GM12878 (cell line): ENCODE measurements around the gene FZD8. TPM values are rescaled to one million over a fixed set of nuclear protein-coding genes. Genes with fewer than 3 reads are reported as not detected.

Experiments used
- ATAC-seq: fragments of 200-7000 bp; cut with Tn5 transposase; 3 replicates; pipeline ENCODE4 v1.9.1; 2020; ENCODE audit warnings: mild to moderate bottlenecking, moderate library complexity
- BruUV-seq: library from RNA; stranded (reverse); fragments of 400-500 nt; replicated peaks from 2 replicates; lab custom pipeline; 2021; lab: Mats Ljungman, UMichigan
- CTCF ChIA-PET: fragments of 300-600 bp; sonication (Branson Sonifier 250); formaldehyde crosslinking; extraction: SDS; loops from one replicate; lab custom pipeline; 2021; ENCODE audit warnings: inconsistent platforms; lab: Yijun Ruan, JAX
- POLR2A ChIA-PET: fragments of 350-600 bp; formaldehyde crosslinking; extraction: SDS; loops from one replicate; lab custom pipeline; 2021; ENCODE audit warnings: inconsistent platforms; lab: Charles Lee
- RAD21 ChIA-PET: fragments of 300-600 bp; sonication (Branson Sonifier 250); formaldehyde crosslinking; loops from one replicate; lab custom pipeline; 2023; ENCODE audit warnings: antibody characterized with exemption; ENCODE audit not compliant: unreplicated experiment; lab: Charles Lee
- SMC1A ChIA-PET: fragments of 300-600 bp; sonication (Branson Sonifier 250); formaldehyde crosslinking; loops from one replicate; lab custom pipeline; 2023; ENCODE audit not compliant: unreplicated experiment, uncharacterized antibody; lab: Charles Lee
- DNase-seq: peaks from one replicate; pipeline ENCODE4 v3.0.0-alpha.2; 2011; ENCODE audit warnings: low read depth, low spot score
- FAIRE-seq: peaks from 3 replicates; lab custom pipeline; 2011; peaks lifted over from hg19 to GRCh38; lab: Jason Lieb, UNC
- H2AFZ ChIP-seq: 2 replicates; pipeline ENCODE4 v1.6.0; 2011; ENCODE audit warnings: low read depth, low read length, control low read depth; ENCODE audit not compliant: control insufficient read depth
- H3K27ac ChIP-seq: 2 replicates; pipeline ENCODE4 v1.5.1; 2011; ENCODE audit warnings: control low read depth; ENCODE audit not compliant: control insufficient read depth, insufficient read depth
- H3K27me3 ChIP-seq, 2 experiments: replicated peaks in 1 of 2; 2 replicates each; pipeline versions ENCODE4 v1.6.0 to v1.6.1; 2011; ENCODE audit warnings: low read length in 1 of 2; ENCODE audit not compliant: control insufficient read depth in 2 of 2, insufficient read depth in 2 of 2
- H3K36me3 ChIP-seq, 2 experiments: 2 replicates each; pipeline ENCODE4 v1.5.1; 2011; ENCODE audit warnings: low read length in 1 of 2; ENCODE audit not compliant: control insufficient read depth in 2 of 2, insufficient read depth in 2 of 2
- H3K4me1 ChIP-seq: 2 replicates; pipeline ENCODE4 v1.6.1; 2011; ENCODE audit warnings: mild to moderate bottlenecking, low read length, moderate library complexity, mixed read lengths; ENCODE audit not compliant: control insufficient read depth, insufficient read depth
- H3K4me2 ChIP-seq: 2 replicates; pipeline ENCODE4 v1.6.0; 2011; ENCODE audit warnings: control low read depth; ENCODE audit not compliant: control insufficient read depth, insufficient read depth
- H3K4me3 ChIP-seq: fragments of 200-600 bp; sonication (generic); 2 replicates; pipeline ENCODE4 v1.5.1; 2016
- H3K79me2 ChIP-seq: 2 replicates; pipeline ENCODE4 v1.6.0; 2011; ENCODE audit warnings: low read length; ENCODE audit not compliant: control insufficient read depth, insufficient read depth
- H3K9ac ChIP-seq: 2 replicates; pipeline ENCODE4 v1.8.0; 2011; ENCODE audit warnings: low read length, control low read depth, mixed read lengths; ENCODE audit not compliant: control insufficient read depth, insufficient read depth
- H3K9me3 ChIP-seq: replicated peaks from 3 replicates; pipeline ENCODE4 v1.5.1; 2011; ENCODE audit warnings: mild to moderate bottlenecking, low read length; ENCODE audit not compliant: control insufficient read depth, insufficient read depth
- H4K20me1 ChIP-seq: 2 replicates; pipeline ENCODE4 v1.6.0; 2011; ENCODE audit not compliant: control insufficient read depth, insufficient read depth
- BCL11A ChIP-seq: IDR thresholded peaks from 2 replicates; pipeline ENCODE4 v1.6.1; 2011; ENCODE audit warnings: low read depth, low read length
- CBFB ChIP-seq: IDR thresholded peaks from 2 replicates; pipeline ENCODE4 v1.6.1; 2016; ENCODE audit warnings: antibody characterized with exemption, low read depth
- CBX3 ChIP-seq: fragments of 200-600 bp; sonication (generic); IDR thresholded peaks from 2 replicates; pipeline ENCODE4 v1.6.1; 2016; ENCODE audit warnings: low read depth, borderline replicate concordance
- EP300 ChIP-seq, 2 experiments: fragments of 150-350 bp in 1 of 2; IDR thresholded peaks; 2 replicates each; pipeline ENCODE4 v1.6.1; 2011 to 2012; ENCODE audit warnings: low read depth in 2 of 2, low read length in 2 of 2, borderline replicate concordance in 1 of 2, improper control_type of control experiment in 1 of 2, inconsistent platforms in 1 of 2; ENCODE audit not compliant: control insufficient read depth in 1 of 2
- ESRRA ChIP-seq: IDR thresholded peaks from 2 replicates; pipeline ENCODE4 v1.6.1; 2012; ENCODE audit warnings: mild to moderate bottlenecking, low read length, improper control_type of control experiment
- ETV6 ChIP-seq, 2 experiments: fragments of 450-650 bp in 1 of 2; IDR thresholded peaks in 1 of 2; conservative IDR thresholded peaks in 1 of 2; 2 replicates each; pipeline ENCODE4 v1.6.1; 2014; ENCODE audit warnings: antibody characterized with exemption in 1 of 2, borderline replicate concordance in 1 of 2, low read depth in 1 of 2, mild to moderate bottlenecking in 1 of 2, moderate library complexity in 1 of 2
- LARP7 ChIP-seq: fragments of 450-650 bp; IDR thresholded peaks from 2 replicates; pipeline ENCODE4 v1.6.1; 2017; ENCODE audit warnings: mild to moderate bottlenecking
- POLR2AphosphoS5 ChIP-seq: IDR thresholded peaks from 2 replicates; pipeline ENCODE4 v1.6.1; 2011; ENCODE audit warnings: mild to moderate bottlenecking, low read length, inconsistent platforms
- RAD51 ChIP-seq: fragments of 450-650 bp; IDR thresholded peaks from 2 replicates; pipeline ENCODE4 v1.6.1; 2016; ENCODE audit warnings: moderate library complexity, mild to moderate bottlenecking, inconsistent platforms
- SMAD5 ChIP-seq: IDR thresholded peaks from 2 replicates; pipeline ENCODE4 v1.6.1; 2016; ENCODE audit warnings: antibody characterized with exemption, low read depth
- SMC3 ChIP-seq: IDR thresholded peaks from 2 replicates; pipeline ENCODE4 v1.6.1; 2011; ENCODE audit warnings: low read length, improper control_type of control experiment, borderline replicate concordance
- SP1 ChIP-seq: IDR thresholded peaks from one replicate; pipeline ENCODE4 v1.6.1; 2011; ENCODE audit warnings: low read depth, low read length
- STAT1 ChIP-seq: fragments of 450-650 bp; conservative IDR thresholded peaks from 2 replicates; pipeline ENCODE4 v1.6.1; 2014; ENCODE audit warnings: antibody characterized with exemption, mild to moderate bottlenecking
- STAT3 ChIP-seq: IDR thresholded peaks from 2 replicates; pipeline ENCODE4 v1.6.1; 2011; ENCODE audit warnings: low read depth, low read length, improper control_type of control experiment
- TCF12 ChIP-seq: IDR thresholded peaks from 2 replicates; pipeline ENCODE4 v1.6.1; 2011; ENCODE audit warnings: low read depth, mild to moderate bottlenecking, low read length
- WGBS: methylation state at CpG from one replicate; pipeline ENCODE4 v1.1.6; 2016; ENCODE audit warnings: low lambda C conversion rate; ENCODE audit not compliant: insufficient replicate concordance, insufficient coverage; ENCODE audit errors: missing lambda C conversion rate; 5-methylcytosine and 5-hydroxymethylcytosine counted together
- in situ Hi-C: fragments of 300-500 bp; cut with MboI; formaldehyde crosslinking; loops from 9 replicates; pipeline ENCODE4 v1.14.3; 2018; ENCODE audit warnings: mixed read lengths
- intact Hi-C: fragments of 100-400 bp; cut with micrococcal nuclease; formaldehyde crosslinking; loops from one replicate; pipeline ENCODE4 v1.14.2; 2022; ENCODE audit not compliant: unreplicated experiment
- polyA plus RNA-seq, 11 experiments: library from polyadenylated mRNA; depleted of rRNA in 4 of 11; unstranded in 6 of 11; stranded (reverse) in 5 of 11; fragments of >200 nt; fragmentation: Nextera tagmentation in 4 of 11; fragmentation: Illumina TruSeq in 1 of 11; extraction: Ambion mirVana in 4 of 11; extraction: Trizol in 1 of 11; gene quantifications; 1 replicate in 1 of 11; 2 replicates in 10 of 11; pipeline versions ENCODE4 v1.2.1 to v1.2.3, GENCODE V29; 2011 to 2016; ENCODE audit warnings: inconsistent platforms in 2 of 11, missing spikeins in 2 of 11, low read depth in 1 of 11
- total RNA-seq, 4 experiments: library from RNA; depleted of rRNA in 3 of 4; stranded (reverse); fragments of >200 nt in 3 of 4; fragmentation: Illumina TruSeq in 1 of 4; extraction: Trizol in 1 of 4; gene quantifications; 2 replicates each; pipeline versions ENCODE4 v1.2.1 to v1.2.3, GENCODE V29; 2013 to 2021
- TF ChIP-seq, protein P1 (sequence below): fragments of 450-650 bp; IDR thresholded peaks from 2 replicates; pipeline ENCODE4 v1.6.1; 2017; ENCODE audit warnings: mild to moderate bottlenecking, low read depth, inconsistent platforms; ENCODE audit not compliant: poor library complexity, severe bottlenecking

The FZD8 gene
- total and polyA plus RNA-seq, 10 of the 15 experiments (the other 5 are each of a cell fraction or from before 2014, with no cell fraction given), result 0.03 to 0.72 (median 0.10) TPM; not detected in 3

DNA sequence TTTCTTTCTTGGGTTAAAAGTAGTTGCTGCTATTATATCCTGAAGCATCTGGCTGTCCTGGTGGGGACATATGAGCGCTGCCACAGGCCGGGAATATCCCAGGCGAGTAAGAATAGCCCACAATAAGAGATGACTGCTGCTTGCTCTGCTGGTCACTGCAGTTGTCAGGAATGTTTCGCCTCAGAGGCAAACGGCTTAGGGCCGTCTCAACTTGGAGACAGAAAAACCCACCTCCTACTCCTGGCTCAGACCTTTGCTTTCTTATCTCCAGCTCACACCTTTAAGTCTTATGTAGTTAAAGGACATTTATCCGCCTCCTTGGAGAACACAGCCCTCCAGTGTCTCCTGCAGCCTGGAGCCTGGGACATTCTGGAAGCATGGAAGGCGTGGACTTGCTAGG, 36.9 kb downstream of the FZD8 start, which contains the start of gene GJD4:
Gene GJD4 (plus strand): TSS at position 151 of the 400 bp plus-strand sequence. CDS start 227 bp downstream, at position 378.
- FAIRE-seq (no peak), DNase-seq (no peak), ATAC-seq (no peak)
- ChIA-PET RAD21 (no interaction called here), SMC1A (no interaction called here), POLR2A (no interaction called here), CTCF (no interaction called here)
- H3K9me3 ChIP-seq, result no peaks in the 10 kb centered on the region; the same call in 2 of the 3 replicates
- H3K27ac ChIP-seq, result no peak within 1 kb of the TSS
- no peaks in the 10 kb centered on the region for H4K20me1 ChIP-seq
- H3K36me3 ChIP-seq, result no peaks in the 10 kb centered on the region
- BruUV-seq, result no TSS peak
- in situ Hi-C loops (no loop called here), intact Hi-C loops (no loop called here)
- H2AFZ ChIP-seq, result no peak within 1 kb of the TSS
- H3K9ac ChIP-seq, result no peak within 1 kb of the TSS
- WGBS, result 31% methylated on average over 8 of the region's 8 CpGs
- no peaks in the 10 kb centered on the region for H3K79me2 ChIP-seq
- no peak within 1 kb of the TSS for H3K4me3 ChIP-seq
- peaks cover 1 to 5% of the 10 kb centered on the region in 2 experiments; a peak in 3 of 4 replicates for H3K27me3 ChIP-seq
- TF ChIP-seq BCL11A, result no peak
- no peak for TF ChIP-seq LARP7
- TF ChIP-seq, protein P1, sequence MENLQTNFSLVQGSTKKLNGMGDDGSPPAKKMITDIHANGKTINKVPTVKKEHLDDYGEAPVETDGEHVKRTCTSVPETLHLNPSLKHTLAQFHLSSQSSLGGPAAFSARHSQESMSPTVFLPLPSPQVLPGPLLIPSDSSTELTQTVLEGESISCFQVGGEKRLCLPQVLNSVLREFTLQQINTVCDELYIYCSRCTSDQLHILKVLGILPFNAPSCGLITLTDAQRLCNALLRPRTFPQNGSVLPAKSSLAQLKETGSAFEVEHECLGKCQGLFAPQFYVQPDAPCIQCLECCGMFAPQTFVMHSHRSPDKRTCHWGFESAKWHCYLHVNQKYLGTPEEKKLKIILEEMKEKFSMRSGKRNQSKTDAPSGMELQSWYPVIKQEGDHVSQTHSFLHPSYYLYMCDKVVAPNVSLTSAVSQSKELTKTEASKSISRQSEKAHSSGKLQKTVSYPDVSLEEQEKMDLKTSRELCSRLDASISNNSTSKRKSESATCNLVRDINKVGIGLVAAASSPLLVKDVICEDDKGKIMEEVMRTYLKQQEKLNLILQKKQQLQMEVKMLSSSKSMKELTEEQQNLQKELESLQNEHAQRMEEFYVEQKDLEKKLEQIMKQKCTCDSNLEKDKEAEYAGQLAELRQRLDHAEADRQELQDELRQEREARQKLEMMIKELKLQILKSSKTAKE, result no peak
- no peak for TF ChIP-seq SMAD5
- TF ChIP-seq SP1, result no peak
- no peak for TF ChIP-seq SMC3
- no peak for TF ChIP-seq RAD51
- no peak for TF ChIP-seq TCF12
- no peak for TF ChIP-seq POLR2AphosphoS5
- TF ChIP-seq EP300 (IDR thresholded peaks at IDR 0.05; ENCODE audit: borderline replicate concordance in 1 of 2, control insufficient read depth in 1 of 2, low read depth in 2 of 2, low read length in 2 of 2), result no peak
- no peak for TF ChIP-seq CBX3
- TF ChIP-seq STAT1, result no peak
- TF ChIP-seq STAT3, result no peak
- no peak for TF ChIP-seq ESRRA
- TF ChIP-seq ETV6 (conservative IDR thresholded peaks at IDR 0.05 in 1 of 2, IDR thresholded peaks at IDR 0.05 in 1 of 2; ENCODE audit: borderline replicate concordance in 1 of 2, low read depth in 1 of 2), result no peak
- TF ChIP-seq CBFB, result no peak
- no peak within 1 kb of the TSS for H3K4me2 ChIP-seq
- no peaks in the 10 kb centered on the region for H3K4me1 ChIP-seq
